ENCODE results near the gene PODXL2.
"Not testable (repeated sequence)": the region's sequence is repeated elsewhere in the genome, so short reads cannot be mapped to it uniquely, and the experiment has no call there.

PODXL2 gene

DNA sequence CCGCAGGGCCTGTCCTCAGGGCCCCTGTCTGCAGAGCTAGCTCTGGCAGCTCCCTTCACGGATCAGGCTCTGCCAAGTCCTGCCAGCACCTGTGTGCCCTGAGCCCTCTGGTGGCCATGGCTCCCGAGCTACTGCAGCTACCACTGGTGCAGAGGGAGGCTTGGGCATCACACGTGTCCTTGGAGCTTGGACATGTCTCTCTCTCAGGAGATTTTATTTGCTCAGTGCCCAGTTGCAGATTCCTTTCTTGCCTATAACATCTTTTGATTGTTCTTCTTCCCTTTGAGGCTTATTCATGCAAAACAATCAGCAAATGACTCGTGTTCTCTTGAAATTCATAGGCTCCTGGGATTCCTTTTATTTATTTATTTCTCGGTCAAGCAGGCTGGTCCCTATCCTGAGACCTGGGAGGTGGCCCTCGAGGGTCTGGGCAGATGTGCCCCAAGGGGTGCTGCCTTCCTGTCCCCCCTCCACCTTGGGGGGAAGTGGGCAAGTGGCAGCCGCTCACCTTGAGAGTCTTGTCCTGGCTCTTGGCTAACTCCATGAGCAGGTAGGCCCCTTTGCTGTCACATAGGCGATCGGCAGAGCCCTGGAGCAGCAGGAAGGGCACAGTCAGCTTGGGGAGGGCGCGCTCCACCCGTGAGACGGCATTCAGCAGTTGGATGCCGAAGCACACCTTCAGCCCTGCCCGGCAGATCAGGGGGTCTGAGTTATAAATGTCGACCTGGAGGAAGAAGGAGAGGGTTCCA, 65.7 kb downstream of the PODXL2 start:
- TF ChIP-seq POLR2A (IDR thresholded peaks at IDR 0.05; ENCODE audit: low read depth, low read length), result no peak
- no peak for DNase-seq (ENCODE audit: insufficient read length, low spot score)
- FAIRE-seq, result no peak

- no peak for DNase-seq (ENCODE audit: insufficient read length, low spot score)
- no peak for TF ChIP-seq POLR2A (IDR thresholded peaks at IDR 0.05; ENCODE audit: low read depth, low read length)
- FAIRE-seq, result no peak
These were observed 68.7 kb downstream of the PODXL2 start for GRCh38 chr3:127697551-127698240.

- TF ChIP-seq POLR2A (IDR thresholded peaks at IDR 0.05; ENCODE audit: low read depth, low read length), result no peak
- FAIRE-seq, result no peak
- DNase-seq (ENCODE audit: insufficient read length, low spot score), result no peak
These were observed 69.3 kb downstream of the PODXL2 start for GRCh38 chr3:127698286-127698685.

DNA sequence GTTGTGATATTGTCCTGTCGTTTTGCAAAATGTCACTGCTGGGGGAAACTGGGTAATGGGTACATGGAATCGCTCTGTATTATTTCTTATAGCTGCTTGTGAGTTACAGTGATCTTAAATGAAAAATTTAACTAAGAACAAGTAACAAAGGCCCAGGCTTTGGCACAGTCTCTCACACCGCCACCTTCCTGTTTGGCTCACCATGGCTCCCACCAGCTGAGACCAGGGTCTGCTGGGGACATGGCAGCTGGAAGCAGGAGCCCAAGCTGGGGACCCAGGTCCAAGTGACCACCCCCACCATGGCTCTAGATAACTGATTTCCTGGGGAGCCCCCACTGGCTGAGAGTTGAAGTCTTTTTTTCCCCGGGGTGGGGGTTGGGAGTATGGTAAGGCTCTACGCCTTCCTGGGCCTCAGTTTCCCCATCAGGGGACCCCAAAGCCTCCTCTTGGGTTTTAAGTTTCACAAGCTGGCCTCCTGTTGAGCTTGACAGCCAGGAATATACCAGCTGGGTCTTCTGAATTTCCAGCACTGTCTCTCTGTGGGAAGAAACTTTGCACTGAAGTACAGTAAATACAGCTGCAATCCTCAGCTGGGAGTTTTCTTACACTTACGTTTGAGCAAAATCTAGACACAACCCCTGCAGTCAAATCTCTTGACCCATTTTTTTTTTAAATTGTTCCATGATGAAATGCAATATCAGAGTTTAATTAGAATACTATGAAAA, 69.9 kb downstream of the PODXL2 start:
- FAIRE-seq (no peak), DNase-seq (ENCODE audit: insufficient read length, low spot score) (no peak)
- no peak for TF ChIP-seq POLR2A (IDR thresholded peaks at IDR 0.05; ENCODE audit: low read depth, low read length)

GRCh38 chr3:127699416-127700300, 70.7 kb downstream of the PODXL2 start:
- no peak for DNase-seq (ENCODE audit: insufficient read length, low spot score)
- no peak for FAIRE-seq
- TF ChIP-seq POLR2A (IDR thresholded peaks at IDR 0.05; ENCODE audit: low read depth, low read length), result no peak

- TF ChIP-seq POLR2A (IDR thresholded peaks at IDR 0.05; ENCODE audit: low read depth, low read length), result no peak
- no peak for DNase-seq (ENCODE audit: insufficient read length, low spot score)
- FAIRE-seq, result no peak
These were observed 71.4 kb downstream of the PODXL2 start for GRCh38 chr3:127700406-127700805.

- no peak for DNase-seq (ENCODE audit: insufficient read length, low spot score)
- TF ChIP-seq POLR2A (IDR thresholded peaks at IDR 0.05; ENCODE audit: low read depth, low read length), result no peak
- no peak for FAIRE-seq
These were observed 72.4 kb downstream of the PODXL2 start for GRCh38 chr3:127701280-127701911.

- no peak for TF ChIP-seq POLR2A (IDR thresholded peaks at IDR 0.05; ENCODE audit: low read depth, low read length)
- DNase-seq (ENCODE audit: insufficient read length, low spot score), result no peak
- no peak for FAIRE-seq
These were observed 73.2 kb downstream of the PODXL2 start for GRCh38 chr3:127702151-127702578.

DNA sequence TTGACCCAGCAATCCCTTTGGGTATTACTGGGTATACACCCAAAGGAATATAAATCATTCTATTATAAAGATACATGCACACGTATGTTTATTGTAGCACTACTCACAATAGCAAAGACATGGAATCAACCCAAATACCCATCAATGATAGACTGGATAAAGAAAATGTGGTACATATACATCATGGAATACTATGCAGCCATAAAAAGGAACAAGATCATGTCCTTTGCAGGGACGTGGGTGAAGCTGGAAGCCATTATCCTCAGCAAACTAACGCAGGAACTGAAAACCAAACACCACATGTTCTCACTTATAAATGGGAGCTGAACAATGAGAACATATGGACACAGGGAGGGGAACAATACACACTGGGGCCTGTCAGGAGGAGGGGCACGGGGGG, 75.9 kb downstream of the PODXL2 start:
- DNase-seq (ENCODE audit: insufficient read length, low spot score); FAIRE-seq: not testable (repeated sequence)

- DNase-seq (ENCODE audit: insufficient read length, low spot score) (no peak), FAIRE-seq (no peak)
- no peak for TF ChIP-seq POLR2A (IDR thresholded peaks at IDR 0.05; ENCODE audit: low read depth, low read length)
These were observed 77.3 kb downstream of the PODXL2 start for GRCh38 chr3:127706312-127706711.

- TF ChIP-seq POLR2A (IDR thresholded peaks at IDR 0.05; ENCODE audit: low read depth, low read length), result no peak
- FAIRE-seq (no peak), DNase-seq (ENCODE audit: insufficient read length, low spot score) (no peak)
These were observed 77.9 kb downstream of the PODXL2 start for GRCh38 chr3:127706785-127707351.

GRCh38 chr3:127707851-127708411, 78.9 kb downstream of the PODXL2 start:
- FAIRE-seq, result no peak
- no peak for TF ChIP-seq POLR2A (IDR thresholded peaks at IDR 0.05; ENCODE audit: low read depth, low read length)
- no peak for DNase-seq (ENCODE audit: insufficient read length, low spot score)

DNA sequence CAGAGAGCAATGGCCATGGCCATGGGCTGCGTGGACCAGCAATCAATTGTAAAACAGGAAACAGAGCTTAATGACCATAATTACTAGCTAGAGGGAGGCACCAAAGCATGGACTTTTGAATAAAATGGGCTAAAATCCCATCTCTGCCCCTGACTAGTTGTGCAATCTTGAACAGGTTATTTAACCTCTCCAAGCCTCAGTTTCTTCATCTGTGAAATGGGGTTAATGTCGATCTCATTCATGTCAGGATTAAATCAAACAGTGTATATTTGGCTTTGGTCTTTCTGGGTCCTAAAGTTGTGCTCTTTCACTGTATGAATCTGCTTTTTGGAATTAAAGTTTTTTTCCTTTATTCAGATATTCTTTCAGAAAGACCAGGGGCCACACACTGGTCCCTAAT, 79.9 kb downstream of the PODXL2 start:
- no peak for TF ChIP-seq POLR2A (IDR thresholded peaks at IDR 0.05; ENCODE audit: low read depth, low read length)
- DNase-seq (ENCODE audit: insufficient read length, low spot score) (no peak), FAIRE-seq (no peak)
